GM21737 (cell line): ENCODE measurements around the gene TNRC6B.

Experiments used
- ATAC-seq: cut with Tn5 transposase; IDR thresholded peaks from one replicate; pipeline ENCODE4 v1.9.1; 2021; ENCODE audit warnings: mild to moderate bottlenecking, moderate library complexity; ENCODE audit not compliant: unreplicated experiment

Gene TNRC6B

DNA sequence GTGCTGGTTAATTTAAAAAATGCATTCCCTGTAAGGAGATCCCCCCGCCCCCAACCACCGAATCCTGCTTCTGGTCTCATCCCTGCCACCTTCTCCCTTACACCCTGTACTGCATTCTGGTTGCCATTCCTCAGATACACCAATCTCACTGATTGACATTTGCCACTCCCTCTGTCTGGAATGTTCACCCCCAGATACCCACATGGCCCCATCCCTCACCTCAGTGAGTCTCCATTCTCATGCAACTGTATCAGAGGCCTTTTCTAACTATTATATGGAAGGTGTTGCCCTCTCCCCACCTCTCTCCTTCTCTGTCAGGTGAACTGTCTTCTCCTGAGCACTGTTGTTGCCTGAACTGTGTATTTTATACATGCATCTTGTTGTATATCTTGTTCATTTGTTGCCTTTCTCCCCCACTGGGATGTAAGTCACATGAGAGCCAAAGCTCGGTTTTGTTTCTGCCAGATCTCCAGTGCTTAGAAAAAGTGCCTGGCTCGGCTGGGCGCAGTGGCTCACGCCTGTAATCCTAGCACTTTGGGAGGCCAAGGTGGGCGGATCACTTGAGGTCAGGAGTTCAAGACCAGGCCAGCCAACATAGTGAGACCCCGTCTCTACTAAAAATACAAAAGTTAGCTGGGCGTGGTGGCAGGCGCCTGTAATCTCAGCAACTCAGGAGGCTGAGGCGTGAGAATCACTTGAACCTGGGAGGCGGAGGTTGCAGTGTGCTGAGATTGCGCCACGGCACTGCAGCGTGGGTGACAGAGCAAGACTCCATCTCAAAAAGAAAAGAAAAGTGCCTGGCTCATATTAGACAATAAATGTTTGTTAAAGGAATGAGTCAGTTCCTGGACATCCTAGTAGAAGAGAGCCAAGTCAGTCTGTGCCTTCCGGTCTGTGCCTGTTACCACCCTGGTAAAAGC is 61.0 kb downstream of the TNRC6B start:
- ATAC-seq: no peak

DNA sequence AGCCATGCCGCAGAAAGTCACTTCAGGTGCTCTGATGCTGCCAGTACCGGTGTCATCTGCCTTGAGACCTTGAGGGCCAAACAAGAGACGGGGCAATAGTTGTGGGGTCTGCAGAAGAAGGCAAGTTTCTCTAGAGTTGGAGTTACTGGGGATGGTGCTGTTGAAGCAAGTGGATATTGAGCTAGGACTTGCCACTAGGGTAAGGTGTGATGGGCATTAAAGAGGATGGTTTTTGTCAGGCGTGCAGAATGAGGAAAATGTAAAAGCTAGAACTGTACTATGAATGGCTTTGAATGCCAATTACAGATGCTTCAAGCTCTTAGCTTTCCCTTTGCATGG is 61.6 kb downstream of the TNRC6B start:
- no peak for ATAC-seq

DNA sequence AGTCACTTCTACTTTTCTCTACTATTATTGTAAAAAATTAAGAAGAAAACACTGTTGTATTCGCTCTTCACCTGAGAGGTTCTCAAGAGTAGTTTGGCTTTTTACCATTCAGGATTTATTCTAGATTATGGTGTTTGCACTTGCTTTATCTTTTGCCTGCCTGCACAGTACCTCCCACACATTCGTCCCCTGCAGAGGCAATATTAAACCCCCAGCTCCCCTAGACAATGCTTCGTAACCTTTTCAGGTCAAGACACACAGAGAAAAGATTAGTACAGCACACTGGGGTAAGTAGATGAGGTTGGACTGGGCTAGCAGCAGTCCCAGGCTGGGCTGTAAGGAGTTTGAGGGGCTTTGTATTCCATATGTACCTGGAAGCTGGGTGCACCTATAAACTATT is 62.4 kb downstream of the TNRC6B start:
- ATAC-seq: no peak

DNA sequence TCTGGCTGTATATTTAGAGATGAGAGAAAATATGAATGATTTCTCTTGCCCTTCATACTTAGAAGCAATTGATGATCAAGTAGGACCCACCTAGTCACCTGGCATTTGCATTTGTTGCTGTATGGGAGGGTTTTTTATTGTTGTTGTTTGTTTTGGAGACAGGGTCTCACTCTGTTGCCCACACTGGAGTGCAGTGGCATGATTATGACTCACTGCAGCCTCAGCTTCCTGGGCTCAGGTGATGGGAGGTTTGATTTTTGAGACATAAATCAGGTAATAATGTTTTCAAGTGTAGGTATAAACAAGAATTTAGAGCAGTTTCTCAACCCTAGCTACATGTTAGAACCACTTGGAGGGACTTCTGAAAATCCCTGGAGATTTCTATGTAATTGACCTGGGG is 63.0 kb downstream of the TNRC6B start:
- ATAC-seq: no peak

DNA sequence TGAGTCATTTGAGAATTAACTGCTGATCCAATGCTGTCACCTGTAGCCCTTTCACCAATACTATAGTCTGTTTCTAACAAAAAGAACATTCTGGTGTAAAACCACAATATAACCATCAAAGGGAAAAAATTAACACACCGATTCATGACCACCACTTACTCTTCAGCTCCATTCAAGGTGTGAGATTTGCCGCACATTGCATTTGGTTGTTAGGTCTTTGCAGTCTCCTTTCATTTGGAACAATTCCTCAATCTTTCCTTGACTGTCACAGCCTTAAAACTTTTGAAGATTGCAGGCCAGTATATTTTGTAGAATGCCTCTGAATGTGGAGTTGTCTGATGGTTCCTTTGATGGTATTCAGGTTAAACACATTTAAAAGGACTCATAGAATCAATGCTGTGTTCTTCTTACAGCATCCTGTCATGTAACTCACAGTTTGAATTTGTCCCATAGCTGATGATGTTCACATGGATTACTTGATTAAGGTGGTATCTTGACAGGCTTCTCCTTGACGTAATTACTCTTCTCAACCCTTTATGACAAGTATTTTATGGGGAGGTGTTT is 63.6 kb downstream of the TNRC6B start:
- ATAC-seq: no peak

DNA sequence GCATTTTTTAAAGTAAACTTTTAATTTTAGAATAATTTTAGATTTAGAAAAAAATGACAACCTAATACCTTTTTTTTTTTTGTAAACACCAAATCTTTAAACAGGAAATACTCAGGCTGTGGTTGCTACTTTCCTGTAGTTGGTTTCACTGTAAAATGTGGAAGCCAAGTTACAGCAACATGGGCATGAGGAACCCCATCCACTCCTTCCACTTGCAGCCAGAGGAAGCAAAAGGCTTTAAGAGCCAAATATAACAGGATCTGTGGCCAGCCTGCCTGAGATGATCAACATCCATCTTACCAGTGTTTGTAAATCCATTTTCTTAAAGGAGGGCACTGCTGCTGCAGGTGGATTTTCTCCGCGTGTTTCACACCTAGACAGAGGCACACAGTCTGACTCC is 66.2 kb downstream of the TNRC6B start:
- ATAC-seq: no peak

DNA sequence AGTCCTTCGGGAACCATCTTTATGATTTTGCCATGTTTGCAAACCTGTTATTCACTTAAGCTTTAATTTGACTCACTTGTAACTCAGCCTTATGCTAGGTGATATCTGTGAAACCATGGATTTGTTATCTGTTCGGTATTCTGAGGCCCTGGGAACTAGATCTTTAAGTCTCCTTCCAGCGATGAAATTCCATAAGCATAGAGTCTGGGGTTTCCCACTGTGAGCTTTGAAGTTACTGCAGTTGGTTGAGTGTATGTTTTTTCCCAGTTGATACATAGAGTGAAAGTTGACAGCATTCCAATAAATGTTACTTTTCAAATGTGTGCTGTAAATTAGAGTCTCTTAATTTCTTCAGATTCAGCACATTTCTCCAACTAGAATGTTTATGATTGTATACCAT is 66.9 kb downstream of the TNRC6B start:
- ATAC-seq: no peak

DNA sequence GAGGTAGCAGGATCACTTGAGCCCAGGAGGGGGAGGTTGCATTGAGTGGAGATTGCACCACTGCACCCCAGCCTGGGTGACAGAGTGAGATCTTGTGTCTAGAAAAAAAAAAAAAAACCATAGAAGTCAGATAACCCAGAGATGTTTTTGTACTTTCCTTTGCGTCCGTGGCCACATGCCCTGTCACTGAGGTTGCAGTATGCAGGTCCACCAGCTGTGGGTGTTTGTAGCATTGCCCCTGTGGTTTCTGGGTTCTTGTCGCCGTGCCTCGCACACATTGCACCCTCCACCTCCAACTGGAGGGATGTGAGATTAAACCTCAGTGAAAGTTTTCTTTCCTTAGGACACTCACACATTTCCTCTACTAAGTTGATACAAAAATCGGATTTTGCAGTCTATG is 70.3 kb downstream of the TNRC6B start:
- ATAC-seq: no peak

DNA sequence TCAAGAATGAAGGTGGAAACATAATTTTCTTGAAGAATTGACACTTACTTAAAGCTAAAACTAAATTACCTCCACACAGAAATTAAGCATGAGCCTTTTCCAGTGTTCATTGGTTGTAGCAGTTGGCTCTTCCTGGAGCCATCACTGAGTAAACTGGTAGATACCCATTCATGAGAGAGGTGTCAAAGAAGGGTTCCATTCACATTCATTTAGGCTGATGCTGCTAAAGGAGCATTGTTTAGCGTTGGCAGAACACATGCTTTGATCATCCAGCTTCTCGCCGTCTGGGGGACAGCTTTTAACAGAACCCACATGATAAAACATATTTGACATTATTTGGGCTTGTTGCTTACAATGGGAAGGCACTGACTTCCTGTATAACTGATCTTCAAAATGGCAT is 71.6 kb downstream of the TNRC6B start:
- ATAC-seq: no peak

DNA sequence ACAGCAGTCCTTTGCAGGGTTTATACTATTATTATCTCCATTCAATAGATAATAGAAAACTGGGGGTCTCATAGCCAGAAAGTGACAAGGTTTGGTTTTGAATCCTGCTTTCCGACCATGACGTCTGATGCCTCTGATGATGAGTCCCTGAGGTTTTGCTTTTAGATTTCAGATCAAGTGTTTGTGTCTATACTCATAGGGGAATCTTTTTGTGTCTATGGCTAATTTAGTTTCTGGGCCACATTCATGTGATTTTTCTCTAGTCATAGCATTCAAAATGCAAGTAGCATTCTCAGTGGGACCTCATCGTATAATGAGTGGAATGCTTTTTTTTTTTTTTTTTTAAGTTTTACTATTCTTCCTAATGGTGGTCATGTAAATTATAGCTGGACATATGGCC is 72.9 kb downstream of the TNRC6B start:
- ATAC-seq: no peak

DNA sequence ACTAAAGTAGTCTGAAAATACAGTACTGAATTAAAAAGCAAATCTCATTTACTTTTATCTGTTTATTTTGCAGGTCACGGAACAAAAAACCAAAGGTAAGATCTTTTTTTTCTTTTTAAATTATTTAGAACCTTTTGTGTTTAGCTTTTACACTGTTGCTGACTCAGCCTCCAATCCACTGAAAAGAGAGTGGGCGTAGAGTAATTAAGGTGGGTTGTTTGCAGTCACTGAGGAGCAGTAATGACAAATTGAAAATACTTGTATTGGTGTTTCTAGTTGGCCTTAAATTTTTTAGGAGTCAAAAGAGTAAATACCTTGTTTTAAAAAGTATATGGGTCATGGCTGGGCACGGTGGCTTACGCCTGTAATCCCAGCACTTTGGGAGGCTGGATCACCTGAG is 73.4 kb downstream of the TNRC6B start:
- ATAC-seq: no peak

DNA sequence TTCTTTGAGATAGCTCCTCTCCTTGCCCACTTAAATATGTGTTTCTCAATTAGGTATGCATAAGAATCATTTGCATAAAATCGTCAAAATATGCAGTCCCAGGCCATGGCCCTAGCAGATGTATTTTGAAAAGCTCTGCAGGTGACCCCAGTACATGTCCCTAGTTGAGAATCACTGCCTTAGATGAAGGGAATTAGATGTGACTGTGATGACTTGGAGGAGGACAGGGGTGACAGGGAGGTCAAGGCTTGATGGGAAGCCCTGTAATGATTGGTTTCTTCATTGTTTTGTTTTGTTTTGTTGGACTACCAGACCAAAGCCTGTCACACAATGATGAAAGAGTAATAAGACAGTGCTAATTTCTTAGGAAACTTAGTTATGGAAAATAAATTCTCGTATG is 74.4 kb downstream of the TNRC6B start:
- no peak for ATAC-seq

DNA sequence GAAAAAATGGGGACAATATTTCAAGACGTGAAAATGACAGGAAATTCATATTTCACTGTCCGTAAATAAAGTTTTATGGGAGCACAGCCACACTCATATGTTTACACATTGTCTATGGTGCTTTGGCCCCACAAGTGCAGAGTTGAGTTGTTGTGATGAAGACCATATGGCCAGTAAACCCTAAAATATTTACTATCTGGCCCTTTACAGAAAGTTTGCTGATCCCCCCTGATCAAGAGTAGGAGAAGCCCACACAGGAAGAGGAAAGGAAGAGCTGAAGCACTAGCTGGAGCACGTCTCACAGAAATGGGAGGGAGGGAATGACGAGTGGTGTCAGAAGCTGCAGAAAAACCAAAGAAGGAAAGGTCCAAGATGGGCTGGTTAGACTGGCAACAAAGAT is 78.8 kb downstream of the TNRC6B start:
- no peak for ATAC-seq

DNA sequence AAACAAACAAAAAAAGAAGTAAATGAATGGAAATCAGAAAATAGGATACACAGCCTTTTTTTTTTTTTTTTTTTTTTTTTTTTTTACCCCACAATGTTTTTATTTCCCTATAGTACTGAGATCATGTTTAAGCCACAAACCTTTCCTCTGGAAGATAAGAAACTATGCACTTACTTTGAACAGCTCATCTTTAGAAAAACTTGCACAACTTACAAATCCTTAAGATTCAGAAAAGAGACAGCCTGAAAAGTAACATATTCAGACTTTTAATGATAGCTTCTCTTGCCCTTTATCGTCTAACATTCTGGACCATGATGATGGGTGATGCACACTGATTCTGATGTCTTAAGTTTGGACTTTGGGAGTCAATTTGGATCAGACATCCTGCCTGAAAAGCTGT is 80.3 kb downstream of the TNRC6B start:
- no peak for ATAC-seq

DNA sequence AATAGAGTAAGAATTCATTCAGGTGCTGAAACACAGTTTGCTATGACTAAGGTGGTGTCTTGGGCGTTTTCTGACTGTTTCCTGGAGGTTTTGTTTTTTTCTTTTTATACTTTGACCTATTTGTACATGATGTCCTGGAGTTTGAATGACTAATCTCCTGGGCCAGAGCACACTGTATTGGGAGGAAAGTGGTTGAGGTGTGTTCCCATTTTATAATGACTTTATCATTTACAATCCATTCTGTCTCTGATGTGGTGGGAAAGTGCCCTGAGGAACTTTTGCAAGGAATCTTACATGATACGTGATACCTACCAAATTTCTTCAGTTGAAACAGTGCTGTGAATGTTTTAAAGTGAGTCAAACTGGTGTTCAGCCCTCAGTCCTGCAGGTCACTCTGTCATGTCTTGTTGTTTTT is 80.8 kb downstream of the TNRC6B start:
- ATAC-seq: no peak

DNA sequence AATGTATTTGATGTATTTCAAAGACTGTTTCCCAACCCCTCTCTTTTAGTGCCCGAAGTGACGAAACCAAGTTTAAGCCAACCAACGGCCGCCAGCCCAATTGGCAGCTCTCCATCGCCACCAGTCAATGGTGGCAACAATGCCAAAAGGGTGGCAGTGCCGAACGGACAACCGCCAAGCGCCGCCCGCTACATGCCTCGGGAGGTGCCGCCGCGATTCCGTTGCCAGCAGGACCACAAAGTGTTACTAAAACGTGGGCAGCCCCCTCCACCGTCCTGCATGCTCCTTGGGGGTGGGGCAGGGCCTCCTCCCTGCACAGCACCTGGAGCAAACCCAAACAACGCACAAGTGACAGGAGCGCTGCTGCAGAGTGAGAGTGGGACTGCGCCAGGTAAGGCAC is 84.1 kb downstream of the TNRC6B start:
- no peak for ATAC-seq

DNA sequence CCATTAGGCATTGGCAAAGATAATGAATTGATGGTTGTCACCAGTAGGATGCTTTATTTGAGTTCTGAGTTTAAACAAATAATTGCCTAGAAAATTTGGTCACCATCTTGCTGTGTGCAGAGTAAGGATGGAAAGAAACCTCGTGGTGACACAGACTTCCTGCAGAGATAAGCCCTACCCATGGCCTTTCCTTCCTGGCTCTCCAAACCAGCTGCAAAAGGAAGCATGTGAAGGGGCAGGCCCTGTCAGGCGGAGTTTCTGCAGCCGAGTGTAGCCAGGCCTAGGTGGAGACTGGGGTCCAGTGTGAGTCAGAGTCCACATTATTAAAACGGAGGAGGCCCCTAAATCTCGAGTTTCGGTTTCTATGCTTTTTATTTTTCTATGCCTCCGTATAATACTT is 85.5 kb downstream of the TNRC6B start:
- no peak for ATAC-seq

DNA sequence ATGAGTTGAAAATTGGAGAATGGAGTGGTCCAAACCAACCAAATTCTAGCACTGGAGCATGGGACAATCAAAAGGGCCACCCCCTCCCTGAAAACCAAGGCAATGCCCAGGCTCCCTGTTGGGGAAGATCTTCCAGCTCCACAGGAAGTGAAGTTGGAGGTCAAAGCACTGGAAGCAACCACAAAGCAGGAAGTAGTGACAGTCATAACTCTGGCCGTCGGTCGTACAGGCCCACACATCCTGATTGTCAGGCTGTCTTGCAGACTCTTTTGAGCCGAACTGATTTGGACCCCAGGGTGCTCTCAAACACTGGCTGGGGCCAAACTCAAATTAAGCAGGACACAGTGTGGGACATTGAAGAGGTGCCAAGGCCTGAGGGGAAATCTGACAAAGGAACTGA is 88.1 kb downstream of the TNRC6B start:
- ATAC-seq: no peak

DNA sequence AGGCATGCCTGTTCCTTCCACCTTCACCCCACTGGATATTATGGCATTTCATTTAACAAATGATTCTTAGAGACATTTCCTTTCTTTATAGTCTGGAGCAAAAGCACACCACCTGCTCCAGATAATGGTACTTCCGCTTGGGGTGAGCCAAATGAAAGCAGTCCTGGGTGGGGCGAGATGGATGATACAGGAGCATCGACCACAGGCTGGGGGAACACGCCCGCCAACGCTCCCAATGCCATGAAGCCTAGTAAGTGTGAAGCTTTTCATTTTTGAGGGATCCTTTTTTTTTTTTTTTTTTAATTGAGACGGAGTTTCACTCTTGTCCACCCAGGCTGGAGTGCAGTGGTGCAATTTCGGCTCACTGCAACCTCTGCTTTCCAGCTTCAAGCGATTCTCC is 92.3 kb downstream of the TNRC6B start:
- no peak for ATAC-seq

DNA sequence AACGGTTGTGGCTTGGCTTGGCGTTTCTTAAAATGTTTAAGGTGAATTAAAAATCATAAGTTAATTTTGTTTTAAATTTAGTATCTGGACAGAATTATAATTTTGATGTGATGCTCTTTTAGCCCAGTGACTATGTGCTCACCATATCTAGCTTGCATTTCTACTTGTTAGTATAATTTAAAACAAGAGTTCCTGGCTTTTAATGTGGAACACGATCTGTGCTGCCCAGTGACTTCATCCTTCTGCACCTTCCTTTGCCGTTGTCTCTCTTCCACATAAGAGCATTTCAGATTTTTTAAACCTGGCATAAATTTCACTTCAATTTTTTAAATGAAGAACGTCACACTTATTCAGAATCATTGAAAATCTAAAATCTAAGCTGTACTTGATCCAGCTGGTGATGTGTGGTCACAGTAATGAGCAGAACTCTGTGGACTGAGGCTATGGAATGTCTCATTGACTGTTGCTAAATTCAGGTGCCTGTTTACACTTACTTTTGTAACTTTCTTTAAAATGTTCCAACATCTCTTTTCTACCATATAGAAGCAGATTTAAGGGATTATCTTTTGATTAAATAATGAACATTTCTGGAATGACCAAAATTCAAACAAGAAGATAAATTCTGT is 93.1 kb downstream of the TNRC6B start:
- no peak for ATAC-seq

DNA sequence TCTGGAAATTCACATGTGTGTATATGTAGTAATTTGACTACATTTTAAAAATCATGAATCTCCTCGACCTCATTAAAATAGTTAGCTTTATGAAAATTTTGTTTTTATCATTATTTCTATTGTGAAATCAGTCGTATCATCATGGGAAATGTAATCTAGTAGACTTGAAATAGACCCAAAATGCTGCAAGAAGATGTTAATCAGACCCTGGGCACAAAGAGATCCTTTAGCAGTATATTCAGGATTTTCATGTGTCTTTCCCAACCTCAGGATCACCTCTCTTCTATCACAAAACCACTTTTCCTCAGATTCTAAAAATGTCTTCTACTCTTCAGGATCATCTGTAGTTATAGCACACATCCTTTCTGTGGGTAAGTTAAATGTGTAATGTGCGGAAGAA is 93.7 kb downstream of the TNRC6B start:
- no peak for ATAC-seq

DNA sequence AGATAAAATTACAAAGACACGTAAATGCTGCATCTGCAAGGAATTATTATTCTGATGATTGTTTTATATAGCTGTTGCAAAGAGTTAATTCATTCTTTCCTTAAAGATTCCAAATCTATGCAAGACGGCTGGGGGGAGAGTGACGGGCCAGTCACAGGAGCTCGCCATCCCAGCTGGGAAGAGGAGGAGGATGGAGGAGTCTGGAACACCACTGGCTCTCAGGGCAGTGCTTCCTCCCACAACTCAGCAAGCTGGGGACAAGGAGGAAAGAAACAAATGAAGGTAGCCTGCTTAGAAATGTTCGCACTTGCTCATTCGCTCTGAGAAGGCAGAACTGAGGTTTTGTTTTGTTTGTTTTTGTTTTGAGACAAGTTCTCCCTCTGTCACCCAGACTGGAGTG is 95.6 kb downstream of the TNRC6B start:
- ATAC-seq: no peak
